NCI-H1105 treated with DMSO at 0.1 percent for 48 hours (cell line): ENCODE results near the gene SCRT2.
A peak's percentile ranks its signal among the peaks of the same experiment; 100 is the strongest.
"Not testable (repeated sequence)": the region's sequence is repeated elsewhere in the genome, so short reads cannot be mapped to it uniquely, and the experiment has no call there.

Source experiments
- DNase-seq: peaks from one replicate; lab custom pipeline; 2025; lab: John Stamatoyannopoulos, UW

The SCRT2 gene

GRCh38 chr20:653110-653589, 22.5 kb downstream of the SCRT2 start, which contains the start of gene SRXN1:
Gene SRXN1, minus strand, starts transcription at chr20:653200. Its CDS starts 15 bp downstream, at chr20:653185.
- peak; percentile 31 for DNase-seq

- no peak for DNase-seq
Observed at GRCh38 chr20:652615-653109, 22.9 kb downstream of the SCRT2 start.

- no peak for DNase-seq
Observed at GRCh38 chr20:651713-652614, 23.6 kb downstream of the SCRT2 start.

- no peak for DNase-seq
Observed at GRCh38 chr20:650954-651353, 24.6 kb downstream of the SCRT2 start.

GRCh38 chr20:650281-650680, 25.3 kb downstream of the SCRT2 start:
- DNase-seq, result no peak

DNA sequence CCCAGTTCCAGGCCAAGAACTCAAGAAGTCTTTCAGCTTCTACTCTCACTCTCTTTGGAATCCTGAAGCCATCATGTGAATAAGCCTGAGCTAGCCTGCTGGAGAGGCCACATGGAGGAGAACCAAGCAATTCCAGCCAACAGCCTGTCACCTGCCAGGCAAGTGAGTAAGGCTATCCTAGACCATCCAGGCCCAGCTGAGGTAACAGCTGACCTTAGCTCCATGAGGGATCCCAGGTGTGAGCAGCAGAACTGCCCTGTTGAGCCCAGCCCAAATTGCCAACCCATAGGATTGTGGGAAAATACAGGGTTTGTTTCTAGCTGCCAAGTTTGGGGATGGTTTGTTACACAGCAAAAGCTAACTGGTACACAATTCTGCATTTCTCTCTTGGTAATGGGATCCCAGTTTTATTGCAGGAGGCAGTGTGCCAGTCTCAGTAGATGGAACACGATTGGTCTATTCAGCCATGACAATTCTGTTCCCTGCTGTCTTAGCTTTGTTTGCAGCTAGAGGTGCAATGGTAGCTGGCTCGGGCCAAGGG, 28.1 kb downstream of the SCRT2 start:
- no peak for DNase-seq

DNA sequence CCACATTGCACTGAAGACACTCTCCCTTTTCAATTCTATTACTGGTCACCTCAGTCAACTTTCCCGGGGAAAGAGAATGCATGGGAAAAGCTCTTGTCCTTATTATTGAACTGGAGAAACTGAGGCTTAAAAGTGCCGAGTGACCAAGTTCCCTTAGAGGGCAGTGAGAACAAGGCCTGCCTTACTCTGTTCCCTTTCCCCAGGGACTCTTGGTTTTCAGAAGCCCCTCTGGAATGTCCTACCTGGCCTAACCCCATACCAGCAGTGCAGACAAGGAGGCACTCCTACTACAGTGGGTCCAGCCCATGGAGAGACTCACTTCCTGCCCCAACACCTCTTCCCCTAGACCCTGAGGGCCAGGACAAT, 28.8 kb downstream of the SCRT2 start:
- DNase-seq, result no peak

- DNase-seq, result no peak
Observed at GRCh38 chr20:646107-646867, 29.3 kb downstream of the SCRT2 start.

- DNase-seq, result peak; percentile 64
Observed at GRCh38 chr20:645318-646106, 30.1 kb downstream of the SCRT2 start.

GRCh38 chr20:644692-645317, 30.8 kb downstream of the SCRT2 start:
- DNase-seq, result no peak

DNA sequence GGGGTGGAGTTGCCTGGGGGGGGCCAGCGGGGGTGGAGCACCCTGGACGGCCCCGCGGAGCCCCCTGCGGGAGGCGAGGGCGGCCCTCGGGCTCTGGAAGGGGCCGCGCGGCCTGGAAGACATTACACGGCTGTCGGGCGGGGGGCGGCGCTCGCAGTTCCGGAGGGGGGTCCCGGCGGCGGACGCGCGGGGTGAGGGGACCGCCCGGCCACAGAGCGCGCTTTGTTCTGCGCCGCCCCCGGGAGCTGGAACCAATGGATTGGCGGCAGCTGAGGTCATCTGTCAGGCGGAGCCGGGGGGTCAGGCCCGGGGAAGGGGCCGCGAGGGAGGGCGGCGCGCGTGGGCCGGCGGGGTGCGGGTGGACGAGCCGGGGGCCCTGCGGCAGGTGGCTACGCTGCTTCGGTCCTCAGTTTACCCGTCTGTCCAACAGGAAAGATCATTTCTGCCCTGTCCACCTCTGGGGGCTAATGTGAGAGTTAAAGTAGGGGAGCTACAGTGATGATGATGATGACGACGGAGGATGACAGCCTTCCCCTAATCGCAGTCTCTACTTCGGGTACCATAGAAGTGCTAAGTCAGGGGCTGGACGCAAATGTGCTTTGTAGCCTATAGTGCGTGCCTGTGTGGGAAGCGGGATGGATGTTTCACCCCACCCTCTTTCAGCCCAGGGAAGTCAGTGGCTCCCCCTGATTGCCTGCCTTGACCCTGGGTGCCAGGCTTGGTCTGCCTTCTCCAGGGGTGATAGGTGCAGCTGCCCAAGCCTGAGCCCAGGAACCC, 33.0 kb downstream of the SCRT2 start:
- DNase-seq, result peak; percentile 37

- DNase-seq, result not testable (repeated sequence)
Observed at GRCh38 chr20:642013-642397, 33.6 kb downstream of the SCRT2 start.

DNA sequence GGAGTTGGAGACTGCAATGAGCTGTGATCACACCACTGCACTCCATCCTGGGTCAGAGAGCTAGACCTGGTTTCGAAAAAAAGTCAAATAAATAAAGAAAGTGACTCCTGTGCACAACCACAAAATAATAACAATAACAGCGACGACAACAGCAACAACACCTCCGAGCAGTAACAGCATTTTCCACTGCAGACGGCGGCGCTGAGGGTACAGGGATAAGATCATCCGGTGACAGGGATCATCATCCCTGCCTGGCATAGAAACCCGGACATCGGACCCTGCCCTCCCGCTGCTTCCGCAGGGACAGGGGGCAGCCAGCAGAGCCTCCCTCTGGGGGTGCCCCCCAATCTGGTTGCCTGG, 34.1 kb downstream of the SCRT2 start:
- no peak for DNase-seq

GRCh38 chr20:640674-641515, 34.7 kb downstream of the SCRT2 start:
- DNase-seq, result no peak

DNA sequence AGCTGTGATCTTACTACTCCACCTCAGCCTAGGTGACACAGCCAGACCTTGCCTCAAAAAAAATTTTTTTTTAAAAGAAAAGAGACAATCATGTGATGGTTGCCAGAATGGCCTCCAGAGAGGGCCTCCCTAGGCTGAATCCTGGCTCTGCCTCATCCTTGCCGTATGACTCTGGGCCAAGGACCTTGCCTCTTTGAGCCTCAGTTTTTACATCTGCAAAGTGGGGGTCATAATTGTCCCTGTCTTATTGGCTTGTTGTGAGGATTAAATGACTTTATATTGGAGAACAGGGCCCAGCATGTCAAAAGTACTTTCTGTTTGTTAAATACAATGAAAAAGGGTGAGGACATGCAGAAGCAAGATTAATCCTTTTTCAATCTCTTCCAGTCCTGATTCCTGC, 37.0 kb downstream of the SCRT2 start:
- DNase-seq, result no peak

DNA sequence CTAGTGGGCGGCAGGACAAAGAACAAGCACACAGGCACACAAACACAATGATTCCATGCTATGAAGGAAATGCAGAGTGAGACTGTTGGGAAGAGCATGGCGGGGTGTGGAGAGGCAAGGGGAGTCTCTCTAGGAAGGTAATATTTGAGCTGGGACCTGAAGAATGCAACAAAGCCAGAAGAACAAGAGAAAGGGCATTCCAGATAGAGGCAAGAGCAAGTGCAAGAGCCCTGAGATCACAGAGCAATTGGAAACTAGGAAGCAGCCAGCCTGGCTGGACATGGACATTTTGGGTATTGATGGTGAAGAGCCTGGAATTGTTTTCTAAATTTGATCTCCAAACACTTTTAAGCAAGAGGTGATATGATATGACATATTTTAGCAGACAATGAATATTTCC, 38.0 kb downstream of the SCRT2 start:
- no peak for DNase-seq

GRCh38 chr20:635893-636338, 39.7 kb downstream of the SCRT2 start:
- DNase-seq, result peak; percentile 5

DNA sequence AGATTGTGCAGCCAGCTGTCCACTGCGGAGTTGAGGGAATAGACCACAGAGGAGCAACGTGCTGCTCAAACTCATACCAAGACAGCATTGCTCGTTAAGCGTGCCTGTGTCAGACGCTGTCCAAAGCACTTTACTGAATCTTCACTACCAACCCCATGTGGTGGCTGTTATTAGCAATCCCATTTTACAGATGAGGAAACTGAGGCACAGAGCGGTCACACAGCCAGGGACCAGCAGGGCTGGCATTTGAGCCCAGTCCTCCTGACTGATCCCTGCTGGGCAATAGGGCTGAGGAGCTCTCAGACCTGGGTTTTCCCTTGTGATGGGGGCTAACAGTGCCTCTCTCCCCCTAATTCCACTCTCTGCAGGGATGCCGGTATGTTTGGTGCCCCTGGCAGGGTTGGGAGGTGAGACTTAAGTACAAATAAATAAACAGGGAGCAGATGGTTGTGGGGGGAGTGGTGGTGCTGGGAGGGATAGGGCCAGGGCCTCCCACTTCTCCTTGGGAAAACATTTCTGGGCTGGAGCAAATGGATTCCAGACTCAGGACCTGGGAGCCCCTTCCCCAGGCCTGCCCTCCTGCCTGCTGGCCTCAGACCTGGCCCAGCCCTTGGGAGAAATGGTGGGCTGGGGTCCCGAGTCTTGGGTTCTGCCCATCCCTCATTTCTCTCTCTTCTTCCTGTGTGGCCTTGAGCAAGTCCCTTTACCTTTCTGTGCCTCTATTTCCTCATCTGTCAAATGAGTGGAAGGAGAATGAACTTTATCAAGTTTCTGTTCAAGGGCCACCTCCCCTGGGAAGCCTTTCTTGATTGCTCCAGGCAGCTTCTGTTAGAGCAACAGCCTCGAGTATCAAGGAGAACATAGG, 40.3 kb downstream of the SCRT2 start:
- DNase-seq, result no peak
